G401 (cell line): ENCODE results near the gene KLF2. TPM values are rescaled to one million over a fixed set of nuclear protein-coding genes. Genes with fewer than 3 reads are reported as not detected.

ENCODE experiments used
- DNase-seq: peaks from one replicate; pipeline ENCODE4 v3.0.0-alpha.2; 2015; ENCODE audit warnings: low spot score
- in situ Hi-C: cut with HindIII; loops from 2 replicates; pipeline ENCODE4 v1.10.0; 2016; ENCODE audit warnings: low sequenced_read_pairs, mixed read lengths
- total RNA-seq: library from RNA; depleted of rRNA; stranded (reverse); fragments of >200 nt; shearing (Covaris generic); gene quantifications from 2 replicates; pipeline ENCODE4 v1.2.3, GENCODE V29; 2014; rRNA removed

KLF2 gene
- total RNA-seq, 1 experiment from 2014 or later, result 4.8 TPM

DNA sequence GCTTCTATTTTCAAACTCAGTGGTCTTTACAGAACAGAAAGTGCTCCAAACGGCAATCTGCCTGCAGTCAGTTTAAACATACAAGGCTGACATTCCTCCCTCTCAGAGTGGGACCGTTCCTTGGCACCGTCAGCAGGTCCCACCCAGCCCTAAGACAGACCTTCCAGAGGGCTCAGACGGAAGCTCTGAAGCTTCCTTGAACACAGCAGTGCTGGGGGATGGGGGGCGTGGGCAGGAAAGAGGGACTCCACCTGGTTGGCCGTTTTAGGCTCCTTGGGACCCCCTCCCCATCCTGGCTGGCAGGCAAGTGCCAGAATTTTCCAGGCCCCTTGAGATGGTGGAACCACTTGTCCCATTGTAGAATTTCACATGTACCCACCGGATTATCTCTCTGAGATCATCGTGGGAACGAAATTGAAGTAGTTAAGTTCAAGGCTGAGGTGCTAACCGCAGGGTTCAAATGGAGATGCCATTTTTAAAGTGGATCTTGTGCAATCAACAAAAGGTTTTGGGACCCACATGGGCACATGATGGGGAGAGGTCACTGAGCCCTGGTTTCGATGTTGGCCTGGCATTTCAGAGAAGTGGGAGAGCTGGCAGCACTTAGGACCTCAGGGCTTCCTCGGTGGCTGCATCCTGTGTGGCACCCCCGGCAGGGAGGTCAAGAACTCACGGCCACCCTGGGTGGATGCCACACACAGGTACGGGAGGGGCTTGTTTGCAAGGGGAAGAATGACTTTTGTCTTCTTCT lies 46.2 kb downstream of the KLF2 start:
- in situ Hi-C loops, result loop anchor here (25.0 kb wide), 1 partner anchor 134 kb away; no protein-coding TSS in a partner anchor
- DNase-seq, result no peak

GRCh38 chr19:16371540-16371986 lies 46.9 kb downstream of the KLF2 start:
- in situ Hi-C loops, result loop anchor here (25.0 kb wide), 1 partner anchor 134 kb away; no protein-coding TSS in a partner anchor

DNA sequence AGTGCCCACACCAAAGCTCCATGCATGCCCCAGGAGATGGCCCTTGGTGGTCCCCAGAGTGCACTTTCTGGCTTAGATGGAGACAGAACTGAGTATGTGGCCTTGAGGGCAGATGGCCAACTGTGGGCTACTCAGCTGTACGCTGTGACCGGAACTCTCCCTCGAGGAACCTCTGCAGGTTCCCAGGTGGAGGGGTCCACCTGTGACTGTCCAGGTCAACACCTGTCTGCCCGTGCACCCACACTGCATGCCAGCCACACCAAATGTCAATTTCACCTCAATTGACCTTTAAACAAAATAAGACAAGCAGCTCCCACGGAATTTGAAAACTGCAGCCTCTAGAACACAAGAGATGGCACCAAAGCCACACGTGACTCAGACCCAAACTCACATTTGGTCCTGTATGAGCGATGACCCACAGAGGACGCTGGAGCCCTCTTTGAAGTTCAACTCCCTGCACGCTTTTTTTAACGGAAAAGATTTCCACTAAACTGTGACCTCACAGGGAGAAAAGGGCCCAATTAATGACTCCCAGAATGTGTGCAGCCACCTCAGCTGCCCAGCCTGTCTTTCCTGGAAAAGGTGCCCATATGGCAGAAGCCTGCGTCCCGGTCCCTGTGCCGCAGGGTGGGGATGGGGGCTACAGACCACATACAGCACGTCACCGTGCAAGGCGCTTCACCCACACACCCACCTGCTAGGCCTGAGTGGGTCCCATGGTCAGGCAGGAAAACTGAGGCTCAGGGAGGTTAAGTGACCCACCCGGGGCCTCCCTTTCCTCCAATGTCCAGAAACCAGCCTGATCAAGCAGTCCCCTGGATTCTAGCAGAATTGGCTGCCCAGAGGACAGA lies 47.7 kb downstream of the KLF2 start:
- in situ Hi-C loops, result loop anchor here (25.0 kb wide), 1 partner anchor 135 kb away; no protein-coding TSS in a partner anchor
- DNase-seq, result no peak

More at GRCh38 chr19:16371540-16371986, 46.9 kb downstream of the KLF2 start:
- no peak for DNase-seq

DNA sequence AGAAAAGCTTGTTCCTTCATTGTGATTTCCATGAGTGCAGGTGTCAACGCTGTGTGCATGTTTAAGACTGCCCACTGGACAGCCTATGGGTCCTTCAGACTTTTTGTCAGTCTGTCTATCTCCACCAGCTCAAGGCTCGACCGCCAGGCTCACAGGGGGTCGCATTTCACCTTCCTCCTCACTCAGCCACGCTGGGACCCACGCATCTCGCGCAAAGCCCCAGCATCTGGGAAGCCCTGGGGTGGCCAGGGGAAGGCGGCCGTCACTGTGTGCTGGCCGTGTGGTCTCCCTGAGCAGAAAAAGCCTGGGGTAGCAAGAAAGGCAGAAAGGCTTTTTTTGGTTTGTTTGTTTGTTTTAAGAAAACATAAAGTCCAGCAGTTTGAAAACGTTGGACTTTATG lies 48.5 kb downstream of the KLF2 start:
- in situ Hi-C loops, result loop anchor here (25.0 kb wide), 1 partner anchor 136 kb away; no protein-coding TSS in a partner anchor
- DNase-seq, result no peak

- DNase-seq, result no peak
- in situ Hi-C loops, result loop anchor here (25.0 kb wide), 1 partner anchor 136 kb away; no protein-coding TSS in a partner anchor
These were observed 48.9 kb downstream of the KLF2 start for GRCh38 chr19:16373532-16373931.

DNA sequence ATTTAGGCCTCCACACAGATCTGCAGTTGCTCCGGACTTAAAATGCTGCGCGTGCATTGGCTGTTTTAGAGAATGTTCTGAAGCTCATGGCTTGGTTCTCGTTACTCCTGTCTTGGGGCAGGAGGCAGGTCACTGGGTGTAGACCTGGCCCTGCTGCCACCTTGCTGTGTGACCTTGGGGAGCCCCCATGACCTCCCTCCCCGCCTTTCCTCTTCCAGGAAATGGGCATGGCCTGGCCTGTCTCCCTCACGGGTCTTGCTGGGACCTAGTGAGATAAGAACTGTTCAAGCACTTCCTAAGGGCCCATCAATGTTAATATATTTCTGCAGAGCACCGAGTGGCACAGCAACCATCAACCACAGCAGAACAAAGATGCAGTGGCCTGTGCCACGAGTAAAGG lies 49.4 kb downstream of the KLF2 start:
- in situ Hi-C loops, result loop anchor here (25.0 kb wide), 1 partner anchor 137 kb away; no protein-coding TSS in a partner anchor
- DNase-seq, result no peak

- no peak for DNase-seq
- in situ Hi-C loops, result loop anchor here (25.0 kb wide), 1 partner anchor 137 kb away; no protein-coding TSS in a partner anchor
These were observed 49.8 kb downstream of the KLF2 start for GRCh38 chr19:16374436-16374835.

- DNase-seq, result no peak
- in situ Hi-C loops, result no loop called here
These were observed 50.7 kb downstream of the KLF2 start for GRCh38 chr19:16375157-16375935.

DNA sequence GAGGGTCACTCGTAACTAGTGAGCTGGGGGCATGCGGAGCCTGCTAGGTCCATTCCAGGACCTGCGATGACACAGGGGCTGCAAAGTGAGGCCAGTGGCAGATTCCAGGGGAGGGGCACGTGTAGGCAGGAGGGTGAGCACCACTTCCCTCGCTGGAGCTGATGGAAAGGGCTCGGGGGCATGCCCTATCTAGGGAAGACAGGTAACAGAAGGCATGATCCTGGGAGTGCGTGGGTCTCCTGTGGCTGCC lies 51.2 kb downstream of the KLF2 start:
- in situ Hi-C loops, result no loop called here
- DNase-seq, result no peak

DNA sequence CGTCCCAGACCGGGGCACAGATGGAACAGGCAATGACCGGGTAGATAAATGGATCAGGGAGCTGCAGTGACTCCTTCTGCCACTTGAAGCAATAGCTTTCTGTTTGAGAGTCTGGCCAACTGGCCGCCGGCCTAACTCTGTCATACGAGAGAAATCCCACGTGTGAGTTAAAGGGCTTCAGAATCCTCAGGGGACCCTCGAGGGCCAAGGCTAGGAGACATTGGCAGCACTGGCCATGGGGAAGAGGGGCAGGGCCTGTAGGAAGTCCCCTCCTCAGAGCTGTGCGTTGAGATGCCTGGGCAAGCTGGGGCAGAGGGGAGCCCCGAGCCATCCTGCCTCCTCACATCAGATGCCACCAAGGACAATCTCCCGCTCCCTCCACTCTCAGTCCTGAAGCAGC lies 51.6 kb downstream of the KLF2 start:
- no peak for DNase-seq
- in situ Hi-C loops, result no loop called here

GRCh38 chr19:16376649-16377048 lies 52.0 kb downstream of the KLF2 start:
- no peak for DNase-seq
- in situ Hi-C loops, result no loop called here

DNA sequence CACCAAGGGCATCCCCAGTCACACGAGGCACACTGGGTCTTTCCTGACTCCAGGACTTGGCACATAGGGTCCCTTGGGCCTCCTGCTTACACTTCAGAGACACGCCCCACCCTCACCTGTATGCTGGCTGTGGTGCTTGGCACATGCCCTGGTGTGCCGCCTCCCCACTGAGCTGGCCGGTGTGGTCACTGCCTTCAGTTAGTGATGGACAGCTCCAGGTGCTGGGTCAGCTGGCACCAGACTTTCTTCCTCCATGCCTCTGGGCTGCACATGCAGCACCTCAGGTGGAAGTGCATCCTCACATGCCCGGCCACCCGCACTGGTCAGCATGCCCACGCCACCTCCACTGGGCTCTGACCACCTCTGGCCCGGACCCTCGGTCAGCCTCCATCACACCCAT lies 52.9 kb downstream of the KLF2 start:
- in situ Hi-C loops, result no loop called here
- DNase-seq, result no peak

Other genes with a start within 250 kb of the KLF2 start
- 367 and 385 TPM in 2 replicates for gene TPM4, start 248.3 kb upstream of the KLF2 start, total RNA-seq
- 92.9 and 111 TPM in 2 replicates for gene RAB8A, start 212.9 kb upstream of the KLF2 start, total RNA-seq
- not detected in 2 replicates for gene HSH2D, start 181.1 kb upstream of the KLF2 start, total RNA-seq
- gene CIB3, start 151.3 kb upstream of the KLF2 start, total RNA-seq, result not detected in 2 replicates
- 161 and 172 TPM in 2 replicates for gene FAM32A, start 139.4 kb upstream of the KLF2 start, total RNA-seq
- gene AP1M1, start 126.9 kb upstream of the KLF2 start, total RNA-seq, result 91.4 and 95.6 TPM in 2 replicates
- 14.9 and 20.7 TPM in 2 replicates for gene EPS15L1, start 147.1 kb downstream of the KLF2 start, total RNA-seq
- not detected in 2 replicates for gene CALR3, start 171.3 kb downstream of the KLF2 start, total RNA-seq
- 7.3 and 8.9 TPM in 2 replicates for gene C19orf44, start 171.6 kb downstream of the KLF2 start, total RNA-seq
- 3.3 and 4.6 TPM in 2 replicates for gene CHERP, start 217.6 kb downstream of the KLF2 start, total RNA-seq
- gene SLC35E1, start 247.6 kb downstream of the KLF2 start, total RNA-seq, result 25.0 and 25.7 TPM in 2 replicates